ENCODE measurements around the gene ABCC12. TPM values are rescaled to one million over a fixed set of nuclear protein-coding genes. Genes with fewer than 3 reads are reported as not detected.

ABCC12 gene
- total RNA-seq, 4 donors from 2014 or later = 0.13 TPM; not detected in 3

- TF ChIP-seq POLR2A (IDR thresholded peaks at IDR 0.05) = no peak
- TF ChIP-seq CTCF (IDR thresholded peaks at IDR 0.05) = no peak
- no peak overlapping the region for H3K27ac ChIP-seq
- intact Hi-C loops (cut with DNase I) = no loop called here
- H3K4me3 ChIP-seq (replicated peaks in 1 of 3) = no peak overlapping the region
- WGBS, 2 donors = 92 to 95% methylated on average over 3 of the region's 3 CpGs
- peaks cover 8 to 11% of the 10 kb centered on the region in 2 donors for H3K4me1 ChIP-seq
- no peaks in the 10 kb centered on the region for H3K9me3 ChIP-seq
- no peaks in the 10 kb centered on the region for H3K36me3 ChIP-seq
- DNase-seq = no peak
- H3K27me3 ChIP-seq = no peaks in the 10 kb centered on the region
These were observed 41.5 kb upstream of the ABCC12 start for GRCh38 chr16:48197294-48197693.

- no peaks in the 10 kb centered on the region for H3K27me3 ChIP-seq
- intact Hi-C loops (cut with DNase I) = no loop called here
- H3K36me3 ChIP-seq = no peaks in the 10 kb centered on the region
- no peaks in the 10 kb centered on the region for H3K9me3 ChIP-seq
- 25 to 26% methylated on average over 5 of the region's 5 CpGs for WGBS, 2 donors
- no peak overlapping the region for H3K4me3 ChIP-seq (replicated peaks in 1 of 3)
- peak; percentile 90 to 92 for DNase-seq
- H3K4me1 ChIP-seq = peaks cover 8 to 11% of the 10 kb centered on the region in 2 donors
- TF ChIP-seq POLR2A (IDR thresholded peaks at IDR 0.05) (no peak), CTCF (IDR thresholded peaks at IDR 0.05) (no peak)
- H3K27ac ChIP-seq = peak overlapping the region; percentile 14 to 46 (median 29)
These were observed 39.2 kb upstream of the ABCC12 start for GRCh38 chr16:48194828-48195556.

GRCh38 chr16:48193846-48194245 is 38.1 kb upstream of the ABCC12 start:
- WGBS, 2 donors = 81 to 92% methylated on average over 7 of the region's 7 CpGs
- no peak overlapping the region for H3K4me3 ChIP-seq (replicated peaks in 1 of 3)
- H3K36me3 ChIP-seq = no peaks in the 10 kb centered on the region
- no peaks in the 10 kb centered on the region for H3K27me3 ChIP-seq
- DNase-seq = no peak
- H3K4me1 ChIP-seq = peaks cover 8 to 11% of the 10 kb centered on the region in 2 donors
- intact Hi-C loops (cut with DNase I) = no loop called here
- no peaks in the 10 kb centered on the region for H3K9me3 ChIP-seq
- no peak for TF ChIP-seq POLR2A (IDR thresholded peaks at IDR 0.05)
- TF ChIP-seq CTCF (IDR thresholded peaks at IDR 0.05) = no peak
- no peak overlapping the region for H3K27ac ChIP-seq

GRCh38 chr16:48188449-48189102 is 32.8 kb upstream of the ABCC12 start:
- no peak for DNase-seq

More at GRCh38 chr16:48188449-48189102, 32.8 kb upstream of the ABCC12 start:
- no peak overlapping the region for H3K27ac ChIP-seq
- H3K4me1 ChIP-seq = no peaks in the 10 kb centered on the region
- H3K36me3 ChIP-seq = no peaks in the 10 kb centered on the region
- 77 to 81% methylated on average over 6 of the region's 6 CpGs for WGBS, 2 donors
- H3K9me3 ChIP-seq = no peaks in the 10 kb centered on the region
- TF ChIP-seq POLR2A (IDR thresholded peaks at IDR 0.05) (no peak), CTCF (IDR thresholded peaks at IDR 0.05) (no peak)
- H3K4me3 ChIP-seq (replicated peaks in 1 of 3) = no peak overlapping the region
- intact Hi-C loops (cut with DNase I) = no loop called here
- H3K27me3 ChIP-seq = no peaks in the 10 kb centered on the region
